ENCODE data around the gene C1R.

C1R gene

DNA sequence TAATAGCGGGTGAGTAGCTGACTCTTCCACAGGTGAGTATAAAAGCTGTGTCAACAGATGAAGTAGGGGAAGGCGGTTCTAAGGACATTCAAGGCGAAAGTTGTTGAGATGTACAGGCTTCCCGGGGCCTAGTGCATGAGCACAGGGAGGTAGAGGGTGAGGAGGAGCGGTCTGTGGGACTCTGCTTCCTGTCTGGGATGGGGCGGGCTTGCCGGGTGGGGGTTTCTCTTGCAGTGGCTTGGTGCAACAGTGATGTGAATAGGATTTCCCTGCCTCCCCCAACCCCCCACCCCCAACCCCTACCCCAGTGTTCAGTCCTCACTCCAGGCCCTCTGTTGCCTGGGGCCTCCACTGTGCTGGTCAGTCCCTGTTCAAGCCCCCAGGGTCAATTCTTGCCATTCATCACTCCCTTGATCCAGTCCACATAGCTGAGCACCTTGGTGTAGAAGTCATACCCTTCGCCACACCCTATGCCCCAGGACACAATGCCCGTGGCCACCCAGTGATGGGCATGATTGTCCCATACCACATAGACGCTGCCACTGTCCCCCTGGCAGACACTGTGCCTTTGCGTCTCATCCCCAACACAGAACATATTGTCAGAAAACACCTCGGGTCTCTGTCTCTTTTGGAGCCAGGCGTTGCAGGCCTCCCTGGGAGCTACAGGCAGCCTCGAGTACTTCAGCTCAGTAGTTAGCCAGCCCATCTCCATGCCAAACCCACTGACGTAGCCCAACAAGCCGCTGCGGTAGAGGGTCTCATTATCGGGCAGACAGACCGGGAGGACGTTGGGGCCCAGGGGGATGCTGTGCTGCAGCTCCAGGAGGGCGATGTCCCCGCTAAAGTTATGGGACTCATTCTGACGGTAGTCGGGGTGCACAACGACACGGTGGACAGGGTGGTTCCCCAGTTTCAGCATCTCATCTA lies 4.0 kb upstream of the C1R start:
- FAIRE-seq, result no peak

GRCh38 chr12:7093892-7094291 lies 1.6 kb upstream of the C1R start:
- no peak for FAIRE-seq

DNA sequence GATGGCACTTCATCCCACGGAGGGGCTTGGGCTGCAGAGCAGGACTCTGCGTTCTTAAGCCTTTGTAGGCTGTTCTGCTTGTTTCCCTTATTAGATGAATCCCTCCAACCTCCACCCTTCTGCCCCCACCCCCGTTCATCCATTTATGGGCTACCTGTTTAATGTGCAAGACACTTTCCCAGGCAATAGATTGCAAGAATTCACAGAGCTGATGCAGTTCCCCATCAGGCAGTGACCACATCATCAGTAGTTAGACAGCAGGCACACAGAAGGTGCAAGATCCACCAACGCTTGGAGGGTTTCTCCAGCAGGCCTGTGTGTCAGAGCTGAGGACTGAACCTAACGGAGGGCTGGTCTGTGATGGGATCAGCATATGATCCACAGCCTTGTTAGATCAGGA lies 1.2 kb upstream of the C1R start:
- FAIRE-seq, result no peak

DNA sequence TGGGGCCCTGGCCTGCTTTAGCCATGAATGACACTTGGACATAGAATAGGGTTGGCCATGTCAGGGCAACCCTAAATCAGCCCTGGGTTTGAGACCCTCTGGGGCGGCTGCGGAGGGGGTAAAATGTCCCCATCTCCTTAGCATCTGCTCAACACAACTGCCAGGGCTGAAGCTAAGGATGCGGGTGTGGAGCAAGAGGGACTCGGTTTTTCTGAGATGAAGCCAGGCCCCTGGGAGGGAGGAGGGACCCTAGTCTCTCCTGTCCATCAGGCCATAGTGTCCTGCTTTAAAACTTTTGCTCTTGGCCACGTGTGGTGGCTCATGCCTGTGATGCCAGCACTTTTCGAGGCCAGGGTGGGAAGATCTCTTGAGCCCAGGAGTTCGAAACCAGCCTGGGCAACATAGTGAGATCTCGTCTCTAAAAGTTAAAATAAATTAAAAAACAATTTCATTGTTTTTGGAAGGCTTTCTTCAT lies 778 bp upstream of the C1R start:
- no peak for FAIRE-seq

- FAIRE-seq, result no peak
Observed at GRCh38 chr12:7091660-7092228, 501 bp downstream of the C1R start.

DNA sequence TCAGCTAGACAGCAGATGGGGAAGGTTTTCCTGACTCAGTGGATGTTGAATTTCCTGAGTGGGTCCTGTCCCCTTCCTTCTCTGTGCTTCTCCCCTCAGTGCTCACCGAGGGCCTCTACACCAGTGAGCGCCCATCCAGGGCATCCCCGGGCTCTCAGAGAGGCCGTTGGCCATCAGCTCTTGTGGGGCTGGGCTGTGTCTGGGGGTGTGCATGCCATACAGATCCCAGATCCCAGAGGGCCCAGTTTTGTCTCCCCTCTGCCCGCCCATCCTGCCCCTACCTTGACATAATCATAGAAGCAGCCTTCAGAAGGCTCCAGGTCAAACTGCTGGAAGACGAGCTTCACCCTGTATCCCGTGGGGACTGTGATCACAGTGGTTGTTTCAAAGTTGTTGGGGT lies 1.1 kb downstream of the C1R start:
- no peak for FAIRE-seq

- FAIRE-seq, result no peak
Observed at GRCh38 chr12:7090222-7090998, 1.8 kb downstream of the C1R start.

GRCh38 chr12:7089196-7089871 lies 2.9 kb downstream of the C1R start:
- FAIRE-seq, result no peak

- no peak for FAIRE-seq
Observed at GRCh38 chr12:7083125-7083524, 9.1 kb downstream of the C1R start.

GRCh38 chr12:7081037-7081436 lies 11.2 kb downstream of the C1R start:
- FAIRE-seq, result no peak

GRCh38 chr12:7079826-7080125 lies 12.5 kb downstream of the C1R start:
- no peak for FAIRE-seq

DNA sequence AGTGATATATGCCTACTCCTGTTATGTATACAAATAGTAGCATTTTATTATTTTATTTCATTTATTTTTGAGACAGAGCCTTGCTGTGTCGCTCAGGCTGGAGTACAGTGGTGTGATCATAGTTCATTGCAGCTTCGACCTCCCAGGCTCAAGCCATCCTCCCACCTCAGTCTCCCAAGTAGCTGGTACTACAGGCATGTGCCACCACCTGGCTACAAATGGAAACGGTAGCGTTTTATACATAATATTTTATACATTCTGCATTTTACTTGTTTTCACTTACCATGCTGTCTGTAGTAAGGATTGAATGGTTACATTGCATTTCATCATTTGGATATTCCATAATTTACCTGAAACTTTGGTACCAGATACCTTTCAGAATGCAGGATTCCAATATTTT lies 14.1 kb downstream of the C1R start:
- FAIRE-seq, result no peak

- FAIRE-seq, result no peak
Observed at GRCh38 chr12:7076493-7076892, 15.8 kb downstream of the C1R start.

- FAIRE-seq, result no peak
Observed at GRCh38 chr12:7075939-7076338, 16.3 kb downstream of the C1R start.

- FAIRE-seq, result no peak
Observed at GRCh38 chr12:7075518-7075917, 16.7 kb downstream of the C1R start.

DNA sequence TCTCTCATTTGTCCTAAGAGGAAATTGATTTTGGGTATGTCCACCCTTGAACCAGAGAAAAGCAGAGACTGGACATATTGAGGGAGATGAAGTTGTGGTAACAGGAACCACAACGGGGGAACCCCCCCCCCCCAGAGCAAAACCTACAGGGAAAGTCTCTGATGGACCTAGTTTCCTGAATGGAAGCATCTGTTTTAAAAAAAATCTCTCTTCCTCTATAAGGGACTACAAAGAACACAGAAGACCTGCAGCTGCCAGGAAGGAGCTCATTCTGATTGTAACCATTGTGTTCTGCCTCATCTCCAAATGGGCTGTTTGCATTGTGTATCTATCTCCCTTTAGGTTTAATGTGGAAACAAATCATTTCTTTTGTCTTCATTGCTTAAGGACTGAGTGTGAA lies 18.3 kb downstream of the C1R start:
- FAIRE-seq, result no peak

DNA sequence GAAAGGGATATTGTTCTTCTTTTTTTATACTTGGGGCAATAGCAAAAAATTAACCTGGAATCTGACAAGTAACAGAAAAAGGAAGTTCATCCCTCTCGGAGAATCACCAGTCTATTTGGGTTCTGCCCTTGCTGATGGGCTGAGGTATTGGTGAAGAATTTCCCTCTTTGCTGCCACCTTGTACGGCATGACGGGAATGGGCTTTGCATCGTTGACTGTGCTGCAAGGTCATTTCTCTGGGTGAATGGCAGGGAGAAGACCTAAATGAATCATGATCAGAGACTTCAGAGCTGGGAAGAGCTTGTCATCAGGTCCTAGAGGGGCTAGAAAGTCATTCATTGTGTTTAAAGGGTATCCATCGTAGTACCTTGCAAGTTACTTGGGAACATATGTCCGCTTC lies 19.7 kb downstream of the C1R start:
- FAIRE-seq, result no peak

DNA sequence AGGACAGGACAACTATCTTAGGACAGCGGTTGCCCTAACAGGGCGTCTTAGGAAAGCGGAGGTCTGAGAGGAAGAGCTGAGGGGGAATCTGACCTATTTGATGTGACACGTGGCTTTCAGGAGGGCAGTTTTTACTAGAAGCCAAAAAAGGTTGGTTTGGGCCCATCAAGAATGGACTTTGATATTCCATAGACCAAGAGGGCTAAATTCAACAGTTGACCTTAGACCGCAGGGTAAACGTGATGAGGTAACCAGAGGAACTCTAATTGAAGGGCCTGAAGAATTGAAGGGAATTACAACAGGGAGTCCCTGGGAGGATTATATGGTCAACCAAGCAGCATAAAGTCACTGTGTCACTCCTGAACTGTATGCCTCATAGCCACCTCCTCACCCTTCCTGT lies 20.2 kb downstream of the C1R start:
- no peak for FAIRE-seq

GRCh38 chr12:7069386-7069785 lies 22.9 kb downstream of the C1R start:
- FAIRE-seq, result no peak

GRCh38 chr12:7068994-7069346 lies 23.3 kb downstream of the C1R start:
- no peak for FAIRE-seq

GRCh38 chr12:7068240-7068993 lies 23.8 kb downstream of the C1R start:
- FAIRE-seq, result no peak

- no peak for FAIRE-seq
Observed at GRCh38 chr12:7067096-7067495, 25.1 kb downstream of the C1R start.

DNA sequence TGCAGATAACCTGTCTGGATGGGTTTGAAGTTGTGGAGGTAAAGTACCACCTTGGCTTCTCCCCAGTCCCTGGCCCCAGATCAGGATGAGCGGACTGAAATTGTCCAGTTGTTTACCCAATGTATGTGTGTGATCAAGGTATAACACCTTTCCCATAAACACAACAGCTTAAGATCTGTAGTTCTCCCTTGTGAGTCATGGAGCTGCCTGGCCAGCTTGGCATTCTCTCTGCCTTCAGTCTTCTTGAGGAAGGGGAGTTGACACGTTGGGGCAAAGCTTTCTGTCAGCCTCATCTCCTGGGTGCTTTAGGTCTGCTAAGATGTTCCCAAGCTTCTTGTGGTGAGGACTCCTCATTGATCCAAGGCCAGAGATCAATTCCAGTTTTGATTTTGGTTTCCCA lies 25.6 kb downstream of the C1R start:
- no peak for FAIRE-seq

Measured in TTC549 (cell line).